ENCODE results near the gene SLC8A2.

Gene SLC8A2

DNA sequence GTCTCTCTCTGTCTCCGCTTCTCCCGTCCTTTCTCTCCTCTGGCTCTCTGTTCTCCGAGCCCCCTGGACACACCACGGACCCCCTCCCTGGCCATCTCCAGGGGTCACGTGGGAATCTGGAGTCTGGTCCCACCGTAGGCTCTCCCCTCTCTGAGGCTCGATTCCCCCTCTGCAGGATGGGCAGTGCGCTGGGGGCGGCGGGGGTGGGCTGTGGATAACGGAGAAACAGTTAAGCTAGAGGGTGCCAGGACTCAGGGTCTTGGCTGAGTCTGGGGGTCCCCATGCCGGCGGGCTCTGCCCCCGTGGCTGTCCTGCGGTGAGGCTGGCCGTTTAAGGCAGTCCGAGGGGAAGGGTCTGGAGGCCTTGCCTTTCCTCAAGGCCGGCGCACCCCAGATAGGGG, 51.9 kb downstream of the SLC8A2 start:
- H3K4me3 ChIP-seq (IDR thresholded peaks at IDR 0.05; ENCODE audit: insufficient read depth, low read depth, low read length), result no peak overlapping the region
- no peak overlapping the region for H3K27ac ChIP-seq
- H3K4me1 ChIP-seq (ENCODE audit: low read depth, poor library complexity, severe bottlenecking), result no peaks in the 10 kb centered on the region
- H3K9ac ChIP-seq, result no peak overlapping the region
- no peak overlapping the region for H2AFZ ChIP-seq (ENCODE audit: low read depth)
- TF ChIP-seq, protein P1, sequence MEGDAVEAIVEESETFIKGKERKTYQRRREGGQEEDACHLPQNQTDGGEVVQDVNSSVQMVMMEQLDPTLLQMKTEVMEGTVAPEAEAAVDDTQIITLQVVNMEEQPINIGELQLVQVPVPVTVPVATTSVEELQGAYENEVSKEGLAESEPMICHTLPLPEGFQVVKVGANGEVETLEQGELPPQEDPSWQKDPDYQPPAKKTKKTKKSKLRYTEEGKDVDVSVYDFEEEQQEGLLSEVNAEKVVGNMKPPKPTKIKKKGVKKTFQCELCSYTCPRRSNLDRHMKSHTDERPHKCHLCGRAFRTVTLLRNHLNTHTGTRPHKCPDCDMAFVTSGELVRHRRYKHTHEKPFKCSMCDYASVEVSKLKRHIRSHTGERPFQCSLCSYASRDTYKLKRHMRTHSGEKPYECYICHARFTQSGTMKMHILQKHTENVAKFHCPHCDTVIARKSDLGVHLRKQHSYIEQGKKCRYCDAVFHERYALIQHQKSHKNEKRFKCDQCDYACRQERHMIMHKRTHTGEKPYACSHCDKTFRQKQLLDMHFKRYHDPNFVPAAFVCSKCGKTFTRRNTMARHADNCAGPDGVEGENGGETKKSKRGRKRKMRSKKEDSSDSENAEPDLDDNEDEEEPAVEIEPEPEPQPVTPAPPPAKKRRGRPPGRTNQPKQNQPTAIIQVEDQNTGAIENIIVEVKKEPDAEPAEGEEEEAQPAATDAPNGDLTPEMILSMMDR (conservative IDR thresholded peaks at IDR 0.05; ENCODE audit: low read depth, low read length), result no peak
- H4K20me1 ChIP-seq (ENCODE audit: insufficient read depth), result no peaks in the 10 kb centered on the region
- H3K4me2 ChIP-seq, result no peak overlapping the region
- peaks cover 96% of the 10 kb centered on the region for H3K27me3 ChIP-seq (ENCODE audit: insufficient read depth, low read depth)
- H3K79me2 ChIP-seq (ENCODE audit: insufficient read depth, low read depth), result no peaks in the 10 kb centered on the region
- no peaks in the 10 kb centered on the region for H3K36me3 ChIP-seq (ENCODE audit: insufficient read depth)

DNA sequence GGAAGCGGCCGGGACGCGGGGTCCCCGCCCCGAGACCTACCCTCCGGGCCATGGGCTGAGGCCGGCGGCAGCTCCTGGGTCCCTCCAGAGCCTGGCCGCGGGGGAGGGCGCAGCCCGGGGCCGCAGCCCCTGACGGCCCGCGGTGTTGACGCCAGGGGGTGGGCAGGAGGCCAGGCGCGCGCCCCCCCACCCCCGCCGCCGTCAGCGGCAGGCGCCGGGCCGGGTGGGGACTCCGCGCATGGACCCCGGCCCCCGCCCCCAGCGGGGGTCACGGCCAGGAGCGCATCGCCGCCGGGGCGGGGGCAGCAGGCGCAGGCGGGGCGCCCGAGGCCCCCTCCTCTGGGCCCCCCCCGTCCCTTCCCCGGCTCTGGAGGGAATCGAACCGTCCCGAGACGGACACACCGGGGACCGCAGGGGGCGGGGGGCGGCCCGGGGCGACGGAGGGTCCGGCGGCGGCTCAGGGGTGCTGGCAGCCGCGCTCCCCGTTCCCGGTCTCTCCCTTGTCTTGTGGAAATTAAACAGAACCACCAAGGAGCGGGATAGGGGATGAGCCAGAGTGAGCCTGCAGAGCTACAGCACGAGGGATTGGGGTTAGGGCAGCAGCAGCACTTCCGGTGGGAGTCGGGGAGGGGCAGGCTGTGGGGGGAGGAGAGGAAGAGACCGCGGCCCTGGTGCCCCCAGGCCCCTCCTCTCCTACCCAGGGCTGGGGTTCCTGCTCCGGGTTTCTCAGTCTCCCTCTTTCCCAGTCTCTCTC, 52.5 kb downstream of the SLC8A2 start, which contains the start of gene MEIS3:
Gene MEIS3, minus strand, starts transcription at position 498 of the 754 bp plus-strand sequence. Its CDS starts 446 bp downstream, at position 52.
- Histone ChIP-seq H4K20me1 (ENCODE audit: insufficient read depth) (no peaks in the 10 kb centered on the region), H3K4me1 (ENCODE audit: low read depth, poor library complexity, severe bottlenecking) (no peaks in the 10 kb centered on the region), H3K27ac (no peak within 1 kb of the TSS), H3K79me2 (ENCODE audit: insufficient read depth, low read depth) (no peaks in the 10 kb centered on the region), H3K4me2 (no peak within 1 kb of the TSS), H3K4me3 (IDR thresholded peaks at IDR 0.05; ENCODE audit: insufficient read depth, low read depth, low read length) (no peak within 1 kb of the TSS), H3K36me3 (ENCODE audit: insufficient read depth) (no peaks in the 10 kb centered on the region), H3K9ac (no peak within 1 kb of the TSS), H2AFZ (ENCODE audit: low read depth) (no peak within 1 kb of the TSS), H3K27me3 (ENCODE audit: insufficient read depth, low read depth) (peaks cover 96% of the 10 kb centered on the region)
- TF ChIP-seq, protein P1 (conservative IDR thresholded peaks at IDR 0.05; ENCODE audit: low read depth, low read length), result no peak

DNA sequence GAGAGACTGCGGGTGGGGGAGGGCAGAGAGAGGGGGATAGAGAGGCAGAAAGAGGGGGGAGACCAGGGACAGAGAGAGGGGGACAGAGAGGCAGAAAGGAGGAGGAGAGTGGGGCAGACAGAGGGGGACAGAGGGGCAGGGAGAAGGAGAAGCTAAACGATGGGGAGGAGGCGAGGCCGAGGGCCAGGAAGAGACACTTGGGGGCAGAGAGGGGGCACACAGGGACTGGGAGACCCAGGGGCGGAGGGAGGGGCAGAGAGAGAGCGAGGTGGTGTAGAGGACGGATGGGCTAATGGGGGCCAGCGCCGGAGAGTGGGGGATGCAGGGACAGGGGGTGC, 53.0 kb downstream of the SLC8A2 start:
- H3K27me3 ChIP-seq (ENCODE audit: insufficient read depth, low read depth), result peaks cover 96% of the 10 kb centered on the region
- no peaks in the 10 kb centered on the region for H3K36me3 ChIP-seq (ENCODE audit: insufficient read depth)
- TF ChIP-seq, protein P1 (conservative IDR thresholded peaks at IDR 0.05; ENCODE audit: low read depth, low read length), result no peak
- no peaks in the 10 kb centered on the region for H3K79me2 ChIP-seq (ENCODE audit: insufficient read depth, low read depth)
- H2AFZ ChIP-seq (ENCODE audit: low read depth), result no peak overlapping the region
- H3K4me2 ChIP-seq, result no peak overlapping the region
- H4K20me1 ChIP-seq (ENCODE audit: insufficient read depth), result no peaks in the 10 kb centered on the region
- no peak overlapping the region for H3K4me3 ChIP-seq (IDR thresholded peaks at IDR 0.05; ENCODE audit: insufficient read depth, low read depth, low read length)
- no peaks in the 10 kb centered on the region for H3K4me1 ChIP-seq (ENCODE audit: low read depth, poor library complexity, severe bottlenecking)
- no peak overlapping the region for H3K9ac ChIP-seq
- no peak overlapping the region for H3K27ac ChIP-seq

DNA sequence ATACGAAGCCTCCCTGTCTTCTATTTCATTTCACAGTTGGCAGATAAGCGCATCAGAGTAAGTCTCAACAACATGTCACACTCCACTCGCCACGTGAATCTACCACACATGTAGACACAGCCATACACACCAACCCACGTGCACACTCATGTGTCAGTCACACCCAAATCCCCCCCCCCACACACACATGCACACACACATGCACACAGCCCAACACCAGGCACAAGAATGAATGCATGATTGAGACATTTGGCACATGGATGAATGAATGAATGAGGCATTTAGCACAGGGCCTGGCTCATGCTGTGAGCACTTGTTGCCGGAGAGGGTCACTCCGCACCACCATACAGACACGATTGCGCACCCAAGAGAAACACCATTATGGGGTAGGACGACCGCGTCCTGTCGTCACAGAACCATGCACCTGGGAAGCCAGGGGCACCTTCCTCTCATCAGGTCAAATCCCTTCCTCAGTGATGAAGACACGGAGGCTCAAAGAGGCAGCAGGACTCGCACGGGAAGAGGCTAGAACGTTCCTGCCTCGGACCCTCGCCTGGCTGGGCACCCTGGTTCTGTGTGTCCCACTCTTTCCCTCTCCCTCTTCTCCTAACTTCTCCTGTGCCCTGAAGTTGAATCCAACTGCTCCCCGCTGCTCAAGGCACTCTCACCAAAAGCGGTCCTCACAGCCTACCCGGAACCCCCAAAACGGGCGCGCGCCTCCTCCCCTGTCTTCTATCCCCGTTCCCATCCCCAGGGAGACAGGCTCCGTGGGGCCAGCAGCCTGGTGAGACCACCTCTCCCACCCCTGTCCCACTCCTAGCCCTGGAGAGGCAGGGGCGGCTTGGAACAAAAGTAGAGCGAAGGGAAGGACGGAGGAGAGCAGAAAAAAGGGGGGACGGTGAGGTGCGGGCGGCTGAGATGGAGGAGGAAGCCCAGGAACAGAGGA, 53.7 kb downstream of the SLC8A2 start:
- H3K4me2 ChIP-seq, result no peak overlapping the region
- H3K9ac ChIP-seq, result no peak overlapping the region
- no peak overlapping the region for H2AFZ ChIP-seq (ENCODE audit: low read depth)
- no peak overlapping the region for H3K27ac ChIP-seq
- peaks cover 96% of the 10 kb centered on the region for H3K27me3 ChIP-seq (ENCODE audit: insufficient read depth, low read depth)
- no peaks in the 10 kb centered on the region for H3K36me3 ChIP-seq (ENCODE audit: insufficient read depth)
- no peak overlapping the region for H3K4me3 ChIP-seq (IDR thresholded peaks at IDR 0.05; ENCODE audit: insufficient read depth, low read depth, low read length)
- H3K79me2 ChIP-seq (ENCODE audit: insufficient read depth, low read depth), result no peaks in the 10 kb centered on the region
- no peaks in the 10 kb centered on the region for H3K4me1 ChIP-seq (ENCODE audit: low read depth, poor library complexity, severe bottlenecking)
- TF ChIP-seq, protein P1 (conservative IDR thresholded peaks at IDR 0.05; ENCODE audit: low read depth, low read length), result no peak
- no peaks in the 10 kb centered on the region for H4K20me1 ChIP-seq (ENCODE audit: insufficient read depth)
